Effector memory CD4-positive, alpha-beta T cell (primary cell): Measurements from ENCODE around the gene SERPINA4.

ENCODE experiments used
- DNase-seq, 3 donors: peaks; one replicate each; pipeline ENCODE4 v3.0.0-alpha.2; 2020
- H3K27ac ChIP-seq: 2 replicates; pipeline ENCODE4 v1.7.0; 2013; ENCODE audit warnings: mild to moderate bottlenecking, low read length, moderate library complexity; ENCODE audit not compliant: insufficient read depth, poor library complexity, severe bottlenecking
- H3K27me3 ChIP-seq: replicated peaks from 2 replicates; pipeline ENCODE4 v1.7.0; 2013; ENCODE audit warnings: mild to moderate bottlenecking, low read length; ENCODE audit not compliant: insufficient read depth, control insufficient read depth, poor library complexity, severe bottlenecking
- H3K36me3 ChIP-seq: 2 replicates; pipeline ENCODE4 v1.7.0; 2013; ENCODE audit warnings: mild to moderate bottlenecking, low read length, moderate library complexity; ENCODE audit not compliant: control insufficient read depth, insufficient read depth
- H3K4me1 ChIP-seq: 2 replicates; pipeline ENCODE4 v1.7.0; 2013; ENCODE audit warnings: low read length, mild to moderate bottlenecking; ENCODE audit not compliant: control insufficient read depth, insufficient read depth, poor library complexity, severe bottlenecking
- H3K4me3 ChIP-seq: 2 replicates; pipeline ENCODE4 v1.7.0; 2013; ENCODE audit warnings: low read length, low read depth, mild to moderate bottlenecking; ENCODE audit not compliant: insufficient read depth, poor library complexity, severe bottlenecking
- H3K9me3 ChIP-seq: 2 replicates; pipeline ENCODE4 v1.7.0; 2013; ENCODE audit warnings: mild to moderate bottlenecking, low read length, moderate library complexity; ENCODE audit not compliant: control insufficient read depth

The SERPINA4 gene

GRCh38 chr14:94548999-94549985, 11.9 kb upstream of the SERPINA4 start:
- Histone ChIP-seq H3K27ac (no peak overlapping the region), H3K36me3 (no peaks in the 10 kb centered on the region), H3K4me3 (no peak overlapping the region), H3K9me3 (no peaks in the 10 kb centered on the region), H3K4me1 (no peaks in the 10 kb centered on the region), H3K27me3 (peaks cover 5% of the 10 kb centered on the region)
- DNase-seq: peak in 2 of 3 donors; percentile 4 to 13

DNA sequence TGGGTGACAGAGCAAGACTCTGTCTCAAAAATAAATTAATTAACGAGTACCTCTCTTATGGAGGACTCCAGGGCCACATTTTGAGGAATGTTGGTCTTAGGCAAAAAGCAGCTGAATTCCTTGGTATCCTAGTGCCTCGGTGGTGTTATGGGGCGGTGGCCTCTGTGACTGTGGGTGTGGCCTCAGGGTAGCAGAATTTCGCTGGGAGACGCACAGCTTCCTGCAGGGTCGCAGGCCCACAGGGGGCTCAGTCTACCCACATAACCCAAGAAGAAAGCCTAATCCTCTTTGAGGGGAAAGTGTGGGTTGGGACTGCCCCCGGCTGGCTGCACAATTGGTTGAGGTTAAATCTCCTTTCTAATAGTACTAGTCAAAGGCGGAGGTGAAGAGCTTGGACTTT, 11.2 kb upstream of the SERPINA4 start:
- H3K9me3 ChIP-seq: no peaks in the 10 kb centered on the region
- peaks cover 5% of the 10 kb centered on the region for H3K27me3 ChIP-seq
- H3K4me1 ChIP-seq: no peaks in the 10 kb centered on the region
- no peak overlapping the region for H3K27ac ChIP-seq
- H3K4me3 ChIP-seq: no peak overlapping the region
- H3K36me3 ChIP-seq: no peaks in the 10 kb centered on the region
- no peak for DNase-seq

DNA sequence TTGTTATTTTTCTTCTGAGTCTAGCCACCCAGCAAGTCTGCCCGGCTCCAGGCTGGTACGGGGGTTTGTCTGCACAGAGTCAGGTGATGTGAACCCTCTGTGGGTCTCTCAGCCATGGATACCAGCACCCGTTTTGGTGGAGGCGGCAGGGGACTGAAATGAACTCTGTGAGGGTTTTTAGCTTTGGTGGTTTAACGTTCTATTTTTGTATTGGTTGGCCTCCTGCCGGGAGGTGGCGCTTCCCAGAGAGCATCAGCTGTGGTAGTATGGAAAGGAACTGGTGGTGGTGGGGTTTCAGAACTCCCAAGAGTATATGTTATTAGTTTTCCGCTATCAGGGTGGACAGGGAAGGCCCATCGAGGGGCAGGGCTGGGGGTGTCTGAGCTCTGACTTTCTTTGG, 5.3 kb upstream of the SERPINA4 start:
- no peak overlapping the region for H3K27ac ChIP-seq
- no peaks in the 10 kb centered on the region for H3K27me3 ChIP-seq
- H3K4me3 ChIP-seq: no peak overlapping the region
- H3K9me3 ChIP-seq: no peaks in the 10 kb centered on the region
- no peaks in the 10 kb centered on the region for H3K4me1 ChIP-seq
- no peaks in the 10 kb centered on the region for H3K36me3 ChIP-seq
- DNase-seq: no peak

DNA sequence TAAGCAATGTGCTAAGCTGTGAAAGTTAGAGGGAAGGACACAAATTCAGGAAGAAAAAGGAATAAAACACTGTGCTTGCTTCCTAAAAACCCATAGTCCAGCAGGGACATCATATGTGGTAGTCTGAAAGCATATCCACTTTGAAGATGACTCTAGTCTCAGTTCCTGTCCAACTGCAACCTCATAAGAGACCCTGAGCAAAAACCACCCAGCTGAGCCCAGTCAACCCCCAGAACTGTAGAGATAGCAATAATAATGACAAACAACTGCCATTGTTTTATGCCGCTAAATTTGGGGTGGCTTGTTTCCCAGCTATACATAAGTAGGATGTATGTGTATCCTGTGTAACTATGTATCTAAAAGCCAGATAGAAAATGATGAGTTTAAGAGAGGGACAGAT, 3.9 kb upstream of the SERPINA4 start:
- Histone ChIP-seq H3K36me3 (no peaks in the 10 kb centered on the region), H3K27ac (no peak overlapping the region), H3K4me1 (no peaks in the 10 kb centered on the region), H3K27me3 (no peaks in the 10 kb centered on the region), H3K4me3 (no peak overlapping the region), H3K9me3 (no peaks in the 10 kb centered on the region)
- no peak for DNase-seq

- Histone ChIP-seq H3K27me3 (no peaks in the 10 kb centered on the region), H3K27ac (no peak overlapping the region), H3K9me3 (no peaks in the 10 kb centered on the region), H3K4me1 (no peaks in the 10 kb centered on the region), H3K36me3 (no peaks in the 10 kb centered on the region), H3K4me3 (no peak overlapping the region)
- DNase-seq: no peak
Measured at GRCh38 chr14:94558842-94559241, 2.4 kb upstream of the SERPINA4 start.

GRCh38 chr14:94559638-94560290, 1.5 kb upstream of the SERPINA4 start:
- Histone ChIP-seq H3K27ac (no peak overlapping the region), H3K9me3 (no peaks in the 10 kb centered on the region), H3K4me3 (no peak overlapping the region), H3K4me1 (no peaks in the 10 kb centered on the region), H3K36me3 (no peaks in the 10 kb centered on the region), H3K27me3 (no peaks in the 10 kb centered on the region)
- DNase-seq: no peak

DNA sequence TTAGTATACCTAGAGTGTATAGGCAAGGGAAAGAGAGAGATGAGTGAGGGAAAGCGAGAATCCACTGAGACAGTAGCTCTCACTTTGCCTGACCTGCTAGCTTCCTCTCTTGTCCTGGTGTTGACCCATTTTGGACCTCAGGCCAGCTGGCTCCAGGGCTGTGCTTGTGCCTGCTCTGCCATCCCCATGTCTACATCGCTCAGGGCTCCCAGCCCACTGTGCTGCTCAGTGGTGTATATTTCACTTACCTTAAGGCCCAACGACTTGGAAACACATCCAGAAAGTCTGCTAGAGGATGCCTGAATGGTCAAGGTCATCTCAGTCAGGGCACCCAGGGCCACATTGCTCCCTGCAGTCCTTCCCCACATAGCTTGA, 964 bp upstream of the SERPINA4 start:
- Histone ChIP-seq H3K4me3 (no peak overlapping the region), H3K27me3 (no peaks in the 10 kb centered on the region), H3K36me3 (no peaks in the 10 kb centered on the region), H3K27ac (no peak overlapping the region), H3K4me1 (no peaks in the 10 kb centered on the region), H3K9me3 (no peaks in the 10 kb centered on the region)
- DNase-seq: no peak

- Histone ChIP-seq H3K27ac (no peak overlapping the region), H3K9me3 (no peaks in the 10 kb centered on the region), H3K36me3 (no peaks in the 10 kb centered on the region), H3K4me3 (no peak overlapping the region), H3K4me1 (no peaks in the 10 kb centered on the region), H3K27me3 (no peaks in the 10 kb centered on the region)
- DNase-seq: no peak
Measured at GRCh38 chr14:94561656-94562010, 391 bp downstream of the SERPINA4 start.

GRCh38 chr14:94562022-94562421, 780 bp downstream of the SERPINA4 start:
- no peak overlapping the region for H3K27ac ChIP-seq
- H3K36me3 ChIP-seq: no peaks in the 10 kb centered on the region
- H3K4me3 ChIP-seq: no peak overlapping the region
- H3K4me1 ChIP-seq: no peaks in the 10 kb centered on the region
- no peak for DNase-seq
- H3K27me3 ChIP-seq: no peaks in the 10 kb centered on the region
- H3K9me3 ChIP-seq: no peaks in the 10 kb centered on the region
